HCT116 (cell line): Measurements from ENCODE around the gene FAR2. TPM values are rescaled to one million over a fixed set of nuclear protein-coding genes. Genes with fewer than 3 reads are reported as not detected.

Experiments
- ATAC-seq: fragments of 200-7000 bp; cut with Tn5 transposase; 2 replicates; pipeline ENCODE4 v1.9.1; 2020; ENCODE audit warnings: mild to moderate bottlenecking, moderate library complexity
- BruUV-seq: library from RNA; stranded (reverse); fragments of 400-500 nt; replicated peaks from 2 replicates; lab custom pipeline; 2021; lab: Mats Ljungman, UMichigan
- CTCF ChIA-PET: fragments of 300-600 bp; sonication (Branson Sonifier 250); formaldehyde crosslinking; loops from one replicate; lab custom pipeline; 2021; ENCODE audit warnings: antibody characterized with exemption; lab: Charles Lee
- POLR2A ChIA-PET: fragments of 300-600, 350-600 bp; sonication (Branson Sonifier 250); formaldehyde crosslinking; loops from one replicate; lab custom pipeline; 2021; ENCODE audit warnings: antibody characterized with exemption; lab: Charles Lee
- RAD21 ChIA-PET, 2 experiments: fragments of 300-600 bp; sonication (Branson Sonifier 250); formaldehyde crosslinking; loops; one replicate each; lab custom pipeline; 2023; ENCODE audit warnings: low total read pairs in 2 of 2; ENCODE audit not compliant: uncharacterized antibody in 2 of 2, unreplicated experiment in 2 of 2, low non-redundant PET in 1 of 2; lab: Charles Lee
- DNase-seq: peaks from one replicate; pipeline ENCODE4 v3.0.0-alpha.2; 2010; ENCODE audit warnings: low read depth, low spot score
- H2AFZ ChIP-seq: fragments of 200-600 bp; shearing (Covaris generic), sonication (generic); 2 replicates; pipeline ENCODE4 v1.6.1; 2017; ENCODE audit warnings: low read depth, mixed run types, mixed read lengths, antibody characterized with exemption, low read length; ENCODE audit not compliant: poor library complexity, severe bottlenecking
- H3K27ac ChIP-seq: 2 replicates; pipeline ENCODE4 v1.5.1; 2012; ENCODE audit warnings: low read depth, low read length
- H3K27me3 ChIP-seq: fragments of 200-600 bp; sonication (generic); 2 replicates; pipeline ENCODE4 v1.6.1; 2016; ENCODE audit warnings: mixed run types, low read length, mixed read lengths; ENCODE audit not compliant: insufficient read depth
- H3K36me3 ChIP-seq, 2 experiments: fragments of 200-500 bp in 1 of 2; fragments of 200-600 bp in 1 of 2; sonication (Bioruptor generic) in 1 of 2; sonication (generic) in 1 of 2; 2 replicates each; pipeline versions ENCODE4 v1.5.1 to v1.6.1; 2014 to 2016; ENCODE audit warnings: low read length in 2 of 2, inconsistent platforms in 1 of 2, mixed read lengths in 1 of 2, mixed run types in 1 of 2; ENCODE audit not compliant: insufficient read depth in 2 of 2, control insufficient read depth in 1 of 2
- H3K4me1 ChIP-seq, 2 experiments: fragments of 200-600 bp in 1 of 2; sonication (generic) in 1 of 2; 2 replicates each; pipeline versions ENCODE4 v1.5.1 to v1.6.1; 2012 to 2017; ENCODE audit warnings: low read length in 2 of 2, inconsistent platforms in 1 of 2, mild to moderate bottlenecking in 1 of 2, mixed read lengths in 1 of 2, mixed run types in 1 of 2, moderate library complexity in 1 of 2; ENCODE audit not compliant: insufficient read depth in 2 of 2, control insufficient read depth in 1 of 2
- H3K4me2 ChIP-seq: fragments of 200-600 bp; sonication (generic); 2 replicates; pipeline ENCODE4 v1.6.1; 2017; ENCODE audit warnings: mixed run types, low read length, mixed read lengths
- H3K4me3 ChIP-seq, 2 experiments: fragments of 200-600 bp in 1 of 2; sonication (generic) in 1 of 2; replicated peaks in 1 of 2; 2 replicates each; pipeline ENCODE4 v1.5.1; 2011 to 2016; ENCODE audit warnings: low read length in 2 of 2, control low read depth in 1 of 2, low read depth in 1 of 2, mild to moderate bottlenecking in 1 of 2, mixed read lengths in 1 of 2, mixed run types in 1 of 2
- H3K79me2 ChIP-seq: fragments of 200-600 bp; sonication (generic); 2 replicates; pipeline ENCODE4 v1.6.1; 2017; ENCODE audit warnings: mild to moderate bottlenecking, mixed run types, low read length, moderate library complexity, mixed read lengths; ENCODE audit not compliant: insufficient read depth
- H3K9ac ChIP-seq: fragments of 200-600 bp; sonication (generic); 2 replicates; pipeline ENCODE4 v1.6.1; 2016; ENCODE audit warnings: low read length, mixed read lengths
- H3K9me2 ChIP-seq: fragments of 200-600 bp; sonication (generic), shearing (Covaris generic); 2 replicates; pipeline ENCODE4 v1.6.1; 2017; ENCODE audit warnings: mixed run types, mild to moderate bottlenecking, moderate library complexity; ENCODE audit not compliant: insufficient read depth
- H3K9me3 ChIP-seq, 2 experiments: fragments of 200-500 bp in 1 of 2; fragments of 200-600 bp in 1 of 2; sonication (Bioruptor generic) in 1 of 2; sonication (generic) in 1 of 2; 2 replicates each; pipeline ENCODE4 v1.6.1; 2014 to 2017; ENCODE audit warnings: low read length in 2 of 2, mixed read lengths in 2 of 2, inconsistent platforms in 1 of 2, low read depth in 1 of 2, mild to moderate bottlenecking in 1 of 2, mixed run types in 1 of 2, moderate library complexity in 1 of 2; ENCODE audit not compliant: control insufficient read depth in 1 of 2, insufficient read depth in 1 of 2
- H4K20me1 ChIP-seq: fragments of 200-600 bp; sonication (generic), shearing (Covaris generic); 2 replicates; pipeline ENCODE4 v1.6.1; 2017; ENCODE audit warnings: mixed run types, mild to moderate bottlenecking, moderate library complexity; ENCODE audit not compliant: insufficient read depth
- ATF3 ChIP-seq: IDR thresholded peaks from 2 replicates; pipeline ENCODE4 v1.6.1; 2012
- CBX3 ChIP-seq: IDR thresholded peaks from 2 replicates; pipeline ENCODE4 v1.6.1; 2012; ENCODE audit warnings: low read depth
- CTCF ChIP-seq, 3 experiments: fragments of 200-600 bp in 1 of 3; sonication (generic) in 1 of 3; IDR thresholded peaks in 2 of 3; conservative IDR thresholded peaks in 1 of 3; 2 replicates each; pipeline ENCODE4 v1.5.1; 2012 to 2017; ENCODE audit warnings: low read depth in 2 of 3, low read length in 2 of 3, antibody characterized with exemption in 1 of 3, borderline replicate concordance in 1 of 3, control low read depth in 1 of 3, mild to moderate bottlenecking in 1 of 3, mixed read lengths in 1 of 3, mixed run types in 1 of 3, moderate library complexity in 1 of 3; ENCODE audit not compliant: insufficient read depth in 1 of 3
- EGR1 ChIP-seq: IDR thresholded peaks from 2 replicates; pipeline ENCODE4 v1.6.1; 2012; ENCODE audit warnings: low read depth
- ELF1 ChIP-seq: IDR thresholded peaks from 2 replicates; pipeline ENCODE4 v1.6.1; 2012; ENCODE audit warnings: low read depth, borderline replicate concordance
- EZH2 ChIP-seq: fragments of 200-600 bp; sonication (generic); IDR thresholded peaks from 2 replicates; pipeline ENCODE4 v1.6.1; 2017; ENCODE audit warnings: antibody characterized with exemption, mixed run types
- EZH2phosphoT487 ChIP-seq: fragments of 200-600 bp; IDR thresholded peaks from 2 replicates; pipeline ENCODE4 v1.6.1; 2018; ENCODE audit warnings: antibody characterized with exemption, borderline replicate concordance
- MAX ChIP-seq: IDR thresholded peaks from 2 replicates; pipeline ENCODE4 v1.6.1; 2012
- POLR2A ChIP-seq: IDR thresholded peaks from 2 replicates; pipeline ENCODE4 v1.7.0; 2011; ENCODE audit warnings: borderline replicate concordance; ENCODE audit not compliant: insufficient read depth, insufficient read length; ENCODE audit errors: extremely low read depth
- POLR2AphosphoS5 ChIP-seq: IDR thresholded peaks from 2 replicates; pipeline ENCODE4 v1.6.1; 2011; ENCODE audit warnings: mild to moderate bottlenecking, low read depth, low read length, moderate library complexity
- RAD21 ChIP-seq: IDR thresholded peaks from 2 replicates; pipeline ENCODE4 v1.6.1; 2012; ENCODE audit warnings: low read depth, mild to moderate bottlenecking
- REST ChIP-seq: IDR thresholded peaks from 2 replicates; pipeline ENCODE4 v1.6.1; 2012; ENCODE audit warnings: low read depth
- SIN3A ChIP-seq: IDR thresholded peaks from 2 replicates; pipeline ENCODE4 v1.6.1; 2012; ENCODE audit warnings: low read depth
- SP1 ChIP-seq: IDR thresholded peaks from 2 replicates; pipeline ENCODE4 v1.6.1; 2012; ENCODE audit warnings: low read depth
- SRF ChIP-seq: IDR thresholded peaks from 2 replicates; pipeline ENCODE4 v1.6.1; 2012; ENCODE audit warnings: low read depth
- YY1 ChIP-seq: IDR thresholded peaks from 2 replicates; pipeline ENCODE4 v1.6.1; 2011; ENCODE audit warnings: low read length, low read depth, moderate library complexity, mild to moderate bottlenecking; ENCODE audit not compliant: insufficient replicate concordance; ENCODE audit errors: extremely low read depth
- ZNF274 ChIP-seq: fragments of 200-500 bp; sonication (Bioruptor generic); IDR thresholded peaks from 2 replicates; pipeline ENCODE4 v1.6.1; 2014; ENCODE audit warnings: mild to moderate bottlenecking, low read depth, low read length, inconsistent platforms
- intact Hi-C: fragments of 100-400 bp; cut with micrococcal nuclease; formaldehyde crosslinking; loops from 2 replicates; pipeline ENCODE4 v1.10.0; 2022
- total RNA-seq: library from RNA; stranded (reverse); gene quantifications from one replicate; pipeline ENCODE4 v1.2.1, GENCODE V29; 2021; ENCODE audit not compliant: unreplicated experiment
- TF ChIP-seq, protein P1 (sequence below): IDR thresholded peaks from 2 replicates; pipeline ENCODE4 v1.6.1; 2011; ENCODE audit warnings: mild to moderate bottlenecking, low read length, moderate library complexity; ENCODE audit not compliant: insufficient replicate concordance; ENCODE audit errors: extremely low read depth

Gene FAR2
- total RNA-seq, 1 experiment from 2014 or later, result 9.7 TPM

DNA sequence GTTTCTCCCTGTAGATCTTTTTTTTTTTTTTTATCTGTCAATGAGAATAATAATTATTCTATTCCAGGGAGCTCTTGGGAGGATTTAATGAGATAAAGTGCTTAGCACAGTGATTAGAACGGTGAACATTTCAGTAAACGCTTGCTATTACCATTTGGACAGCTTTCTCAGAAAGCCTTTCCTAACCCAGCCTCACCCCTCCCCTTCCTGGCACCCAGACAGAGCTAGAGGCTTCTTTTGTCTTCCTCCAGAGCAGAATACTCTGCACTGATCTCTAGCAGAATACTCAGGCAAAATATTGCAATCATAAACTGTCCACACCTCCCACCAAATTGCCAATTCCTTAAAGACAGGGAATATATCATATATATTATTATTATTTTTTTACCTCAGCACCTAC, 165.3 kb downstream of the FAR2 start:
- no peak for ATAC-seq
- H3K27me3 ChIP-seq, result no peaks in the 10 kb centered on the region
- no peaks in the 10 kb centered on the region for H4K20me1 ChIP-seq
- H3K9me2 ChIP-seq, result no peaks in the 10 kb centered on the region
- H3K9ac ChIP-seq, result no peak overlapping the region
- no peaks in the 10 kb centered on the region for H3K9me3 ChIP-seq
- no peak overlapping the region for H3K4me3 ChIP-seq
- H3K4me1 ChIP-seq, result peaks cover 0 to 15% of the 10 kb centered on the region in 2 experiments; a peak in 2 of 4 replicates
- H3K79me2 ChIP-seq, result no peaks in the 10 kb centered on the region
- TF ChIP-seq YY1 (no peak), POLR2A (no peak), MAX (no peak), EGR1 (no peak), REST (no peak), CBX3 (no peak), ATF3 (no peak), SIN3A (no peak), SP1 (no peak), EZH2phosphoT487 (no peak), RAD21 (no peak), POLR2AphosphoS5 (no peak), EZH2 (no peak), ZNF274 (no peak), CTCF (IDR thresholded peaks at IDR 0.05 in 2 of 3, conservative IDR thresholded peaks at IDR 0.05 in 1 of 3; ENCODE audit: borderline replicate concordance in 1 of 3, insufficient read depth in 1 of 3, low read depth in 2 of 3, low read length in 2 of 3) (no peak), ELF1 (no peak), SRF (no peak)
- TF ChIP-seq, protein P1, sequence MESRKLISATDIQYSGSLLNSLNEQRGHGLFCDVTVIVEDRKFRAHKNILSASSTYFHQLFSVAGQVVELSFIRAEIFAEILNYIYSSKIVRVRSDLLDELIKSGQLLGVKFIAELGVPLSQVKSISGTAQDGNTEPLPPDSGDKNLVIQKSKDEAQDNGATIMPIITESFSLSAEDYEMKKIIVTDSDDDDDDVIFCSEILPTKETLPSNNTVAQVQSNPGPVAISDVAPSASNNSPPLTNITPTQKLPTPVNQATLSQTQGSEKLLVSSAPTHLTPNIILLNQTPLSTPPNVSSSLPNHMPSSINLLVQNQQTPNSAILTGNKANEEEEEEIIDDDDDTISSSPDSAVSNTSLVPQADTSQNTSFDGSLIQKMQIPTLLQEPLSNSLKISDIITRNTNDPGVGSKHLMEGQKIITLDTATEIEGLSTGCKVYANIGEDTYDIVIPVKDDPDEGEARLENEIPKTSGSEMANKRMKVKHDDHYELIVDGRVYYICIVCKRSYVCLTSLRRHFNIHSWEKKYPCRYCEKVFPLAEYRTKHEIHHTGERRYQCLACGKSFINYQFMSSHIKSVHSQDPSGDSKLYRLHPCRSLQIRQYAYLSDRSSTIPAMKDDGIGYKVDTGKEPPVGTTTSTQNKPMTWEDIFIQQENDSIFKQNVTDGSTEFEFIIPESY, result no peak
- H3K27ac ChIP-seq, result no peak overlapping the region
- no peak overlapping the region for H2AFZ ChIP-seq
- ChIA-PET POLR2A (no interaction called here), CTCF (no interaction called here), RAD21 (no interaction called here)
- no TSS peak for BruUV-seq
- DNase-seq, result no peak
- intact Hi-C loops, result no loop called here
- H3K36me3 ChIP-seq, result no peaks in the 10 kb centered on the region
- H3K4me2 ChIP-seq, result no peak overlapping the region
